ENCODE results near the gene TOPORS.
A peak's percentile ranks its signal among the peaks of the same experiment; 100 is the strongest.
"Not testable (repeated sequence)": the region's sequence is repeated elsewhere in the genome, so short reads cannot be mapped to it uniquely, and the experiment has no call there.

TOPORS gene

GRCh38 chr9:32565967-32566366, 13.6 kb upstream of the TOPORS start:
- no peak for DNase-seq

GRCh38 chr9:32558408-32558934, 6.1 kb upstream of the TOPORS start:
- no peak for DNase-seq

- no peak for DNase-seq
Measured at GRCh38 chr9:32554591-32554990, 2.2 kb upstream of the TOPORS start.

GRCh38 chr9:32554107-32554506, 1.7 kb upstream of the TOPORS start:
- no peak for DNase-seq

GRCh38 chr9:32551276-32552051, 922 bp downstream of the TOPORS start:
- DNase-seq: peak; percentile 13 to 56 (median 32)

- DNase-seq: peak; percentile 93 to 96 (median 94)
Measured at GRCh38 chr9:32550562-32551275, 1.7 kb downstream of the TOPORS start.

- DNase-seq: no peak
Measured at GRCh38 chr9:32550150-32550561, 2.2 kb downstream of the TOPORS start.

GRCh38 chr9:32548213-32548612, 4.2 kb downstream of the TOPORS start:
- DNase-seq: not testable (repeated sequence)

- no peak for DNase-seq
Measured at GRCh38 chr9:32545884-32546283, 6.5 kb downstream of the TOPORS start.

GRCh38 chr9:32543047-32543446, 9.3 kb downstream of the TOPORS start:
- no peak for DNase-seq

- DNase-seq: no peak
Measured at GRCh38 chr9:32533816-32534215, 18.6 kb downstream of the TOPORS start.

- no peak for DNase-seq
Measured at GRCh38 chr9:32533336-32533735, 19.1 kb downstream of the TOPORS start.

GRCh38 chr9:32526707-32527048, 25.7 kb downstream of the TOPORS start:
- DNase-seq: no peak

GRCh38 chr9:32526041-32526706, 26.2 kb downstream of the TOPORS start, which contains the start of gene RIGI:
Gene RIGI, minus strand, starts transcription at chr9:32526196. Its CDS starts 30 bp downstream, at chr9:32526166.
- peak; percentile 61 to 88 (median 82) for DNase-seq

GRCh38 chr9:32525709-32526030, 26.7 kb downstream of the TOPORS start:
- no peak for DNase-seq

GRCh38 chr9:32524892-32525708, 27.3 kb downstream of the TOPORS start:
- DNase-seq: peak in 3 of 5 donors; percentile 6 to 28 (median 10)

- DNase-seq: not testable (repeated sequence)
Measured at GRCh38 chr9:32524558-32524891, 27.9 kb downstream of the TOPORS start.

- DNase-seq: no peak
Measured at GRCh38 chr9:32523910-32524309, 28.5 kb downstream of the TOPORS start.

GRCh38 chr9:32518276-32518675, 34.1 kb downstream of the TOPORS start:
- DNase-seq: no peak

- no peak for DNase-seq
Measured at GRCh38 chr9:32516241-32516640, 36.1 kb downstream of the TOPORS start.

GRCh38 chr9:32508728-32509127, 43.7 kb downstream of the TOPORS start:
- DNase-seq: no peak

GRCh38 chr9:32503008-32503407, 49.4 kb downstream of the TOPORS start:
- no peak for DNase-seq

GRCh38 chr9:32502464-32502863, 49.9 kb downstream of the TOPORS start:
- no peak for DNase-seq
